Measurements from ENCODE around the gene WNK2. TPM values are rescaled to one million over a fixed set of nuclear protein-coding genes. Genes with fewer than 3 reads are reported as not detected.
"Not testable (repeated sequence)": the region's sequence is repeated elsewhere in the genome, so short reads cannot be mapped to it uniquely, and the experiment has no call there.

The WNK2 gene
- total RNA-seq, 1 experiment from 2014 or later = not detected

DNA sequence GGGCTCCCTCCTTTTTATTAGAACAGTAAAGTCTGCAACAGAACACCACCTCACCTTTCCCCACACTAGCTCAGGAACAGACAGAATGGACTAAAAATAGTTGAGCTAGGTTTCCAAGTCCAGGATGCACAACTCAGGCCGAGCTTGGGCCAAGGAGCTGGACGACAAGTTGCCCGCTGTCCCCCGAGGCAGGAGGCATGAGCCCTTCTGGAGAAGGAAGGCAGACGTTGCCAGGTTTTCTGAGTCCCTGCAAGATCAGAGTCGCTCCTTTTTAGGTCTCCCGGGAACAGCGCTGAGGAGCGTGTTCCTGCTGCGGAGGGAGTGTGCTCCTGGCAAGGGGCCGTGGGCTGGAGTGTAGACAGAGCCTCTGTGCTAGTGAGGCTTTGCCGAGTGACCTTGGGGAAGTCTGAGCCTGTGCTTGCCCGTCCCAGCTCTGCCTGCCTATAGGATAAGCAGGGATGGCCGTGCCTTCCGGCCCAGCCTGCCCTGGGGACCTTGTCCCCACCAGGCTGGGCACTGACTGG is 121.6 kb downstream of the WNK2 start:
- DNase-seq (ENCODE audit: low read depth) = no peak

- DNase-seq (ENCODE audit: low read depth) = no peak
Observed at GRCh38 chr9:93306081-93306480, 122.1 kb downstream of the WNK2 start.

- DNase-seq (ENCODE audit: low read depth) = no peak
Observed at GRCh38 chr9:93306579-93307091, 122.7 kb downstream of the WNK2 start.

GRCh38 chr9:93307468-93308157 is 123.7 kb downstream of the WNK2 start:
- DNase-seq (ENCODE audit: low read depth) = no peak

GRCh38 chr9:93308158-93308602 is 124.2 kb downstream of the WNK2 start:
- DNase-seq (ENCODE audit: low read depth) = no peak

GRCh38 chr9:93308676-93309075 is 124.7 kb downstream of the WNK2 start:
- no peak for DNase-seq (ENCODE audit: low read depth)

- no peak for DNase-seq (ENCODE audit: low read depth)
Observed at GRCh38 chr9:93309889-93310425, 126.0 kb downstream of the WNK2 start.

- DNase-seq (ENCODE audit: low read depth) = no peak
Observed at GRCh38 chr9:93315118-93315517, 131.2 kb downstream of the WNK2 start.

GRCh38 chr9:93315960-93316359 is 132.0 kb downstream of the WNK2 start:
- DNase-seq (ENCODE audit: low read depth) = no peak

DNA sequence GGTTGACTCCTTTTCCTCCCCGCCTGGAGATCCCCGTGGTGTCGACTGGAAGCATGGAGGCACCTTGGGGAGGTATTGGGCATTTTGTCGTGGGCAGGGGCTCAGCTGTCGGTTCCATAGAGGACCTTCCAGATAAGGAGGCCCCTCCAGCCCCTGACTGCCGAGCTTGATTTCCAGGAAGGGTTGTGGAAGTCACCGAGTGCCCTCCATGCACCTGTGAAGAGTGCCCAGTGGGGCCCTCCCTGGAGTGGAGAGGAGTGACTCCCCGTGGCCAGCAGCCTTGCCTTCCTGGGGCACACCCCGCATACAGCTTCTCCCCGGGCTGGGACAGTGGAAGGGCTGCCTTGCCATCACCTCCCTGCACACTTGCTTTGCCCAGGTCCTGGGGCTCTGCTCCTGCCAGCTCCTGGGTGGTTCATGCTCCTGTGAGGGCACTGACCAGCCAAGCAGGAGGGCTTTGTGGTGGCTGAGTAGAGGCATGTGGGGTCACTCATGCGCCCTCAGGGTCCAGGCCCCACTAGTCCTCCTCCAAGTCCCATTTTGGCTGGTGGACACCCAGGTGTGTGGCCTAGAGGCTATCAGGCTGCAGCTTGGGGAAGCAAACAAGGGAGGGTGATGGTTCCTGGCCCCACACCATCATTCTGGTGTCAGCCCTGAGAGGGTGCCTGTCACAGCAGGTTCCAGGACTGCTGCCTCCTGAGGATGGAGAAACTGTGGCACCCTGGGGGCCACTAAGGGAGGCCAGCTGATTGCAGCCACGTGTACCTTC is 133.0 kb downstream of the WNK2 start:
- no peak for DNase-seq (ENCODE audit: low read depth)

DNA sequence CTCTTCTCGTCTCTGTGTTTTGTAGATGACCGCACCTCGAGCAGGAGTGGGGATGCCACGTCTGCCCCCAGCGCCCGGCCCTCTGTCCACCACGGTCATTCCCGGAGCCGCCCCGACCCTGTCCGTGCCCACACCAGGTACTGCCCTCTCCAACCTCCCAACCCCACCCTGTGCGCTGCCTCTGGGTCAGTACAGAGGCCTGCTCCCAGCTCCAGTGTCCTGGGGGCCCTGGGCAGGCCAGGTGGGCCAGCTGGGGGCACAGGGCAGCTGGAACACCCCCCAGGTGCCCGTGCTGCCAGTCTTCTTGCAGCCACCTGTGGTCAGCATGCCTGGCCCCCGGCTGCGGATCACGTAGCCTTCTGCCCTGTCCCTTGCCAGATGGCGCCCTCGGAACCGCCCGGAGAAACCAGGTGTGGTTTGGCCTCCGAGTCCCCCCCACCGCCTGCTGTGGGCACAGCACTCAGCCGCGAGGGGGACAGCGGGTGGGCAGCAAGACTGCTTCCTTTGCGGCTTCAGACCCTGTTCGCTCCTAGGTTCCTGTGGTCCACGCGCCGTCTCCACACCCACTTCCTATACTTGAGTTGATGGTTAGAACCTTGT is 133.7 kb downstream of the WNK2 start:
- DNase-seq (ENCODE audit: low read depth) = no peak

- DNase-seq (ENCODE audit: low read depth) = no peak
Observed at GRCh38 chr9:93318480-93318879, 134.5 kb downstream of the WNK2 start.

- DNase-seq (ENCODE audit: low read depth) = no peak
Observed at GRCh38 chr9:93319301-93319991, 135.5 kb downstream of the WNK2 start.

GRCh38 chr9:93319992-93320500 is 136.1 kb downstream of the WNK2 start:
- DNase-seq (ENCODE audit: low read depth) = no peak

GRCh38 chr9:93320591-93321219 is 136.8 kb downstream of the WNK2 start:
- no peak for DNase-seq (ENCODE audit: low read depth)

- DNase-seq (ENCODE audit: low read depth) = no peak
Observed at GRCh38 chr9:93321220-93321610, 137.3 kb downstream of the WNK2 start.

DNA sequence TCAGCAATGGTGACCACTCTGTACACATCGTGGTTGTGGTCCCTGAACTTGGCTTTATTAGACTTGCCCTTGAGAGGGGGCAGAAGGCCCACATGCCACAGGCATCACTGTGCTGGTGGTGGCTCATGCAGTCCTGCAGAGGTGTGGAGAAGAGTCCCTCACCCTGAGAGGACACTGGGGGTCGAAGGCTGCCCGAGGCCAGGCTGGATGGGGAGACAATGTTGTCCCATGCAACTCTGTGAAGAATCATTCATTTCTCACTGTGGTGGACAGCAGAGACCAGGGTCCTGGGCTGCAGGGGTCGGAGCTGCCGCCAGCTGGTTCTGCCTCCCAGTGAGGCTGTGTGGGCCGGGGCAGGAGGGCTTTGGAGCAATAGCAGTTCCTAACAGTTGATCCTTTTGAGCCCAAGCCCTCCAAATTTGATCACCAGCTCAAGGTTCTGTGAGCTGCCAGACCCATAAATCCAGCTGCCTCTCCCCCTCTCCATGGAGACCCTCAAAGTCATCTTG is 139.6 kb downstream of the WNK2 start:
- not testable (repeated sequence) for DNase-seq (ENCODE audit: low read depth)

DNA sequence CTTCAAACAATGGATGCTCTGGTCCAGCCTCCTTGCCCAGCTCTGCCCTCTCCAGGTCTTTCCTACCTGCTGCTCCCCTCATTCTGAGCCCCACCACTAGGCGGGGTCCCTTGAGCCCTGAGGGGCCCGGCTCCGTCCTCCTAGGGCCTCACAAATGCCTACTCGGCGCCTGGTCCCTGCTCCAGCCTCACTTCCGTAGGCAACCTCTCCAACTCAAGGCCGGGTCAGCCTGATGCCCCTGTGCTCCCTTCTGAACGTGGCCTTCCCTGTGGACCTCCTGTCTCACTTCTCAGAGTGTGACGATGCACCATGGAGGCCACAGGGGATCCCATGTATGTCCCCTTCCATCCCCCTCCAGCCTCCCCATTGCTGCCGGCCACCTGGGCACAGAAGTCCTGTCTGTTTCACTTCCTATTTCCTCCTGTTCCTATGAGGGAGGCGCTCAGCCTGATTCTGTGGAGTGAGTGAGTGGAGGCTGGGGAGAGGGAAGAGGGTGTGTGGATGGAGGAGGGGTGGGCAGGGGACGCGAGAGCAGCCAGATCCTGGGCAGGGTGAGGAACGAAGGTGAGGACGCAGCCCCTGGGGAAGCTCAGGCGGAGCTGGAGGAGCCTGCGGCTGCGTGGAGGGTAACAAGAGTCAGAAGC is 140.4 kb downstream of the WNK2 start:
- DNase-seq (ENCODE audit: low read depth) = no peak

- DNase-seq (ENCODE audit: low read depth) = no peak
Observed at GRCh38 chr9:93325307-93326035, 141.5 kb downstream of the WNK2 start.
